Hematopoietic multipotent progenitor cell treated with erythropoietin and hydrocortisone succinate and interleukin-3 and kit ligand, for 15 days (in vitro differentiated cells): ENCODE data around the gene SLC9A6.
A peak's percentile ranks its signal among the peaks of the same experiment; 100 is the strongest.

Experiments used
- DNase-seq: peaks from one replicate; pipeline ENCODE4 v3.0.0-alpha.2; 2015; ENCODE audit warnings: low spot score

SLC9A6 gene

DNA sequence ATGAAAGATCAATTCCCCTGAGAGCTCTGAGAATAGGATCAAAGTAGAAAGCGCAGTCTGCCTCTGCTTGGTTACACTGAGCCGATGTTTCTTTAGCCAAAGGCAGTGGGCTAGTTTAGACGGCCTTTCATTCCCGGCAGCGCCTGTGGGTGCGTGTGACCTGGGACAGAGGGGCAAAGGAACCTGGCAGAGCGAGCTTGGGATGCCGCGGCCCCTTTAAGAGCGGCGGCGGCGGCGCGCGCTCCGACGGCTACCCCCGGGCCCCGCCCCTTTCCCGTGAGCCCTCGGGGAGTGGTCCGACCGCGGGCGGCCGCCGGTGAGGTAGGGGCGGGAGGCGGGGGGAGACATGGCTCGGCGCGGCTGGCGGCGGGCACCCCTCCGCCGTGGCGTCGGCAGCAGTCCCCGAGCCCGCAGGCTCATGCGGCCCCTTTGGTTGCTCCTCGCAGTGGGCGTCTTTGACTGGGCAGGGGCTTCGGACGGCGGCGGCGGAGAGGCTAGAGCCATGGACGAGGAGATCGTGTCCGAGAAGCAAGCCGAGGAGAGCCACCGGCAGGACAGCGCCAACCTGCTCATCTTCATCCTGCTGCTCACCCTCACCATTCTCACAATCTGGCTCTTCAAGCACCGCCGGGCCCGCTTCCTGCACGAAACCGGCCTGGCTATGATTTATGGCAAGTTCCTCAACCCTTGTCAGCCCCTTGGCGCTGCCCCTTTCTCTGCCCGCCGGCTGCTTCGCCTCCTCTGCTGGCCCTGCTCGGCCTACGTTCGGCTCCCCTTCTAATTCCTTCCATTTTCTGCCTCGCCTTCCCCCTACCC lies at the start of gene SLC9A6:
Gene SLC9A6 (plus strand): TSS at position 279 of the 816 bp plus-strand sequence. CDS start 224 bp downstream, at position 503.
- peak; percentile 62 for DNase-seq

DNA sequence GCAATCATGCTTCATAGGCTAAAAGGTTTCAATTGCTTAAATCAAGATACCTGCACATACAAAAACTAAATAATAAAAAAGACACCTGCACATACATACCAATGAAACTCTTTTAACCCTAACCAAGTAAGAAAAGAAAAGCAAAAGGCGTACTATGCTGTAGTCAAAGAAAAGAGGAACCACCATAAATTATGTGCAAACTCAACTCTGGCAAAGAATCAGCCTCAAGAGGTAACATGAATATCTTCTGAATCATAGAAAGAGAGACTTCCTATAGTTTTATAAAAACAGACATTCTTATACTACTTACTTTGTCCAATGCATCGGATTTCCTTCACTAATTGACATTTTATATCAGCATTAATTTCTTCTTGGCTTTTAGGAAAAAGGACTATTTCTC lies 40.7 kb upstream of the SLC9A6 start:
- no peak for DNase-seq

DNA sequence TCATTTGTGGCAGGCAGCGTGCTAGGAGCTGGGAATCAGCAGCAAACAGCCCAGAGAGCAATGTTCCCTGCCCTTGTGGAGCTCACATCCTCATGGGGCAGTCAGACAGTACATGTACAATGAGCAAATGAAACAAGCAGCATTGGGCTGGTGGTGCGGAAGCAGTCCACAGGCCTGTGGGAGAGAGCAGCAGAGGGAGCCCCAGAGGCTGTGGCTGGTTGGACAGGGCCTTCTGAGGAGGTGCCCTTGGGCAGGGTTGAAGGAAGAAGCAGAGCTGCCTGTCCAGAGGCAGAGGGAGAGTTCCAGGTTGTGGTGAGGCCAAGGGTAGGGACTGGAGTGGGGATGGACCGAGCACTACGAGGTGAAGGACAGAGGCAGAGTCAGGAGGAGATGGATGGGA lies 33.9 kb upstream of the SLC9A6 start:
- DNase-seq: no peak

DNA sequence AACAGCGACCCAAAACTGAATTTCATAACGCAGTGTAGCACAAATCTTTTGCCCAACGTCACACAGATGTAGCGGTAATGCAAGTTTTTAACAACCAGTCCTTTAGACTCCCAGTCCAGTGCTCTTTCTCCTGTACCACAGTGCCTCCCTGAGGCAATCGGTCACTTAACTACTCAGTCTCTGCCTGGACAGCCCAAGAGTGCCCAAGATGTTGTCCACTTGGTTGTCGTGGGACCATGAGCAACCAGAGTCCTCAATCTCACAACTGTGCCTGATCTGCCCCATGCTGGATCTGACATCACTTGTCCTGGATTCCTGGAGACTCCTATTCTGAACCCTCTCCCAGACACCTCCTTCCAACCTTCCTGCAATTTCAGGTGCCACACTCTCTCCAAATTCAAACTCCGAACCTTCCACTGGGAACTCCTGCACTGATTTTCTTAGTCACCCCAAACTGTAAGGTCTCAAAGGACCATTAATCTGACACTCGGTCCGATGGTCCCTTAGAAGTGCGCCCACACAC lies 12.1 kb upstream of the SLC9A6 start:
- DNase-seq: peak; percentile 45

DNA sequence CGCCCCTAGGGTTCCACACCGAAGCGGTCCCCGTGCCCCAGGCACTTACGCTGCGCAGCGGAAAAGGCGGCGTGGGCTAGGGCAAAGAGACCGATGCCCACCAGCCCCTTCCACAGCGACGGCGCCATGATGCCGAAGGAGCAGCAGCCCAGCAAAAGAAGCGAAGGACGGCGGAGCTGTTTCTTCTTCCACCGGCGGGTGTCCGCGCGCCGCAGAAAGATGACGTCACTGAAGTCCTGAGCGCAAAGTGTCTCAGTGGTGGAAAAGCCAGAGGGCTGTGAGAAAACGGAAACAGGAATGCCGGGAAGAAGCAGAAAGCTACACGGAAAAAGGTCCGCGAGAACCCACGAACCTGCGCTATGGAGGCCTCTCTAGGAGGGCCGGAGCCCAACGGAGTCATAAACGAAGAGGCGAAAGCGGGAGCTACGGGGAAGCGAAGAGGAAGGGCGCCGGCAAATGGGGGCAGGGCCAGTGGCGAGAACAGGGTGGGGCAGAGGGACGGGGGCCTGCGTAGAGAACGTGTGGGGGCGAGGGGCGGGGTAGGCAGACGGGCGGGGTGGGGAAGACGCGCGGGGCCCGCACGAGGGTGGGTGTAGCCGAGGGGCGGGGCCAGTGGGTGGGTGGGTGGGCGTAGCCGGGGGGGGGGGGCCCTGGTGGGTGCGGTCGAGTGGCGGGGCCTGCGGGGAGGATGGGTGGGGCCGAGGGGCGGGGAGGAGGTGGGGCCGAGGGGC lies 11.5 kb upstream of the SLC9A6 start, which contains the start of gene MMGT1:
Gene MMGT1 (minus strand): TSS at position 441 of the 731 bp plus-strand sequence. CDS start 313 bp downstream, at position 128.
- DNase-seq: peak; percentile 77

DNA sequence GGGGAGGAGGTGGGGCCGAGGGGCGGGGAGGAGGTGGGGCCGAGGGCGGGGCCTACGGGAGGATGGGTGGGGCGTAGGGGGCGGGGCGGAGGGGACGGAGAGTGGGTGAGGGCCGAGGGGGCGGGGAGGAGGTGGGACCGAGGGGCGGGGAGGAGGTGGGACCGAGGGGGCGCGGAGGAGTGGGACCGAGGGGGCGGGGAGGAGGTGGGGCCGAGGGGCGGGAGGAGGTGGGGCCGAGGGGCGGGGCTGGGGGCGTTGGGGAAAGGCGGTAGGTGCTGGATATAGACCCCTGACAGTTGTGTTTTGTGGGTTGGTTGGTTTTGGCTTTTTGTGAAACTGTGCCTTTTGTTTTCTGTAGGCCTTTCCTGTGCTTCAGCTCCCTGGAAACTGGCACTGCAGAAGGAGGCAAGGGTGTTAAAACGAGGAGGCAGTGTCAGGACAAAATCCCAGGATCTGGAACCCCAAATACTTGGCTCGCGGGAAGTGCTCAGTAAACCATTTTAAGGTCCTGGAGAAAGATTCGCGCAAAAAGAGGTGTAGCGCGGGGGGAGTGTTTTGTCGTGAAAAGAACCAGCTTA lies 10.9 kb upstream of the SLC9A6 start:
- peak; percentile 41 for DNase-seq

DNA sequence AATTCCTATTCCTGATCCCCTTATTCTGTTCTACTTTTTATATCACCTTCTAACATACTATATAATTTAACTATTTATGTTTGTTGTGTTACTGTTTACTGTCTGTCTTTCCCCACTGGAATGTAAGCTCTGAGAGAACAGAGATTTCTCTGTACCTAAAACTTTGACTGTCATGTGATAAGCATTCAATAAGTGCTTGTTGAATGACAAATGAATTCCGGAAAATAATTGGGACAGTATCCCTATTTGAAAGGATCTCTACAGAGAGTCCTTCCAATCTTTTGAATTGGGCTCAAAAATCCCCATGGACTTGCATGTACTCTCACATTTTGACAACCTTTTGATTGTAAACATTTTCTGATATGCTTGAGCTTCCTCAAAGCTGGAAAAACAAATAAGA lies 9.8 kb upstream of the SLC9A6 start:
- DNase-seq: no peak

DNA sequence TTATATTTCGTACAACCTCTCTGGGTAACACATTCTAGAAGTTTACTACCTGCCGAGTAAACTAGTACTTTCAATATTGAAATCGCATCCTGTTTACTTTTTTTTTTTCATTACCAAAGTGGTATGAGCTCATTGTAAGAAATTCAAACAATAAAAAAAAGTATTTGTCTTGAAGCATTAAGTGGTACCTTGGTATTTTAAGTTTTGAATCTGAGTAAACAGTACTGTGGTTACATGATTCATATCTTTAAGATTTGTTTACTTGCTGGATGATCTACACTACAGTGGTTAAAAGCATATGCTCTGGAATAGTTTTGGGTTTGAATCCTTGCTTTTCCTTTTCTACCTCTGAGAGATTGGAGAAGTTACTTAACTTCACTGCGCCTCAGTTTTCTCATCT lies 7.6 kb upstream of the SLC9A6 start:
- no peak for DNase-seq

DNA sequence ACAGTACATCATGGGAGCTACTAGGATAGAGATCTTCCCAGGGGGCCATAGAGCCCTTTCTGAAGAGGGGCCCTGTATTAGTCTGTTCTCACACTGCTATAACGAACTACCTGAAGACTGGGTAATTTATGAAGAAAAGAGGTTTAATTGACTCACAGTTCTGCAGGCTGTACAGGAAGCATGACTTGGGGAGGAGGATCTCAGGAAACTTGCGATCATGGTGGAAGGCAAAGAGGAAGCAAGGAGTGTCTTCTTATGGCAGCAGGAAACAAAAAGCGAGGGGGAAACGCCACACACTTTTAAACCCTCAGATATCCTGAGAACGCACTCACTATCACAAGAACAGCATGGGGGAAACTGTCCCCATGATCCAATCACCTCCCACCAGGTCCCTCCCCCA lies 4.2 kb upstream of the SLC9A6 start:
- no peak for DNase-seq

DNA sequence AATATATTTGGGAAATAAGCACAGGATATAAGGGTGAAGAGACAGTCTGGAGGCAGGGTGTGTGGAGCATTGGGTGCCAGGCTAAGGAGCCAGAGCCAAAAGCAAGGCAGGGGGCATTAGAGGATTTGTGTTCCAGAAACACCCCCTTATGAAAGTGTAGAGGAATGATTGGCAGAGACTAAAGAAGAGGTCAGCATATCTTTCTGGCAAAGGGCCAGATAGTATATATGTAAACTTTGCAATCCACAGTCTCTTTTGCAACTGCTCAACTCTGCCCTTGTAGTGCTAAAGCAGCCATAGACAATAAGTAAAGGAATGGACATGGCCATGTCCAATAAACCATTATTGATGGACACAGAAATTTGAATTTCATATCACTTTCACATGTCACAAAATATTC lies 3.6 kb upstream of the SLC9A6 start:
- peak; percentile 19 for DNase-seq

DNA sequence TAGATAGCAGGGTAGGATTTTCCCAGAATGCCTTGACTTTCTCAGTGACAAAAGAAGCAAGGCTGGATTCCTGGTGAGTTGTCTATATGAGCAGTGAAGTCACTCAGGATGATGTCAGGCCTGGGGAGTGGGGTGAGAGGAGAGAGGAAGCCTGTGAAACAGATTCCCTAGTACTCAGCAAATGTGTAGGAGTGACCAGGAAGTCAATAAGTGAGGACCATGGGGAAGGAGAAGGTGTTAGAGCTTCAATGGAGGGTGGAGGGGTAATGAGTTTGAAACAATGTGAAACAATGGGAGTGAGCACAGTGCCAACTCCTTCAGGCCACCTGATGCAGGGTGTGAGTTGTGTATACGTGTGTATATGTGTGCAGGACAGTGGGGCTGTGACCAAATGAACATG lies 2.4 kb upstream of the SLC9A6 start:
- no peak for DNase-seq

DNA sequence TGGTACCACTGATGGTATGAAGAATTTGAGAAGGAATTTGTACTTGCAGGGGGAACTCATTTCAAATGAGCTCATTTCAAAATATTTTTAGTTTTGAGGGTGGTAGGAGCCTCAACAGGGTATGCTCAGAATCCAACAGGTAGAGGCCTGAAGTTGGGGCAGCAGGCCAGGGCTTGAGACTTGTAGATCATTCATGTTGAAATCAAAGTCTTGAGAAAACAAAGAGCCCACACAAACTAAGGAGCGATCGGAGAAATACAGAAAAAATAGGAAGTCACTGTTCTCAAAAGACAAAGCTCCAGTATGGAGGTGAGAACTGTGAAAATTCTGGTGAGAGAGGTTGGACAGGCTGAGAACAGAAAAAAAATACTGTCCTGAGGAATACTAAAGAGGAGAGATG lies 979 bp upstream of the SLC9A6 start:
- DNase-seq: no peak

DNA sequence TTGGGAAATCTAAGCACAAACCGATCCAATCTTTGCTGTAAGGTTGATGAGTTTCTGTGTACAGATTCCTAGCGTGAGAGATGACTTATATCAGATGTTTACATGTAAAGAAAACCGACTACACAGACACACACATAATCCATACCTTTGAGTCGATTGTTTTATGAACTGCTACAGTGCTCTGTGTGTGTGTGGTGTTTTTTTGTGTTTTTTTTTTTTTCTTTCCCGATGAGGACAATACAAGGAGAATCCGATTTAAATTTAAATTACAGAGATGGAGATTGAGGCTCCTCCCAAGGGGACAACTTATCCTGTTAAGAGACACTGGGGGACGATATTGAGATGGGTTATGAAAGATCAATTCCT lies 461 bp upstream of the SLC9A6 start:
- DNase-seq: no peak

DNA sequence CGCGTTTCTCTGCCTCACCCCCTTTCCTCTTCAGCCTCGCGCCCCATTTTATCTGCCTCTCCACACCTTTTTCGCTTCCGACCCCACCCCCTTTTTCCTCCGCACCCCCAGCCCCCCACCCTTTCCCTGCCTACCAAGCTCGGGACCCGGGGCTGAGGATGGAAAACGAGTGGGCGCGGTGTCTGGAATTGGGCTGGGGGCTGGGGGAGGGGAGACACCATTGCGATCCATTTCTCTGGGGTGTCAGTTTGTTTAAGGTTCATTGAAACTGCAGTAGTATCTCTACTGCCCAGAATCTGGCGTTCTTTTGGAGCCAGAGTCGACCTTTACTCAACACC lies 707 bp downstream of the SLC9A6 start:
- no peak for DNase-seq

DNA sequence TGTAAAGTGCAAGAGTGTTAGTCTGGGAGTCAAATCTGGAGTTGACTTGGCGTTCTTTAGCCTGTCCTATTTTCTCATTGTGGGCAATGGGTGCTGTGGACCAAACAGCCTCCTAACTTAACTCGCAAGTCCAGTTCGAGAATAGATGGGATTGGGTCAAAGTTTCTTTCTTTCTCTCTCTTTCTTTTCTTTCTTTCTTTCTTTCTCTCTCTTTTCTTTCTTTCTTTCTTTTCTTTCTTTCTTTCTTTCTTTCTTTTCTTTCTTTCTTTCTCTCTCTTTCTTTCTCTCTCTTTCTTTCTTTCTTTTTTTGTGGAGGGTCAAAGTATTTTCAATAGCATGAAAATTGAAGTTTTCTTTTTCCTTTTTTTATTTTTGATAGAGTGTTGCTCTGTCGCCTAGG lies 3.0 kb downstream of the SLC9A6 start:
- no peak for DNase-seq

DNA sequence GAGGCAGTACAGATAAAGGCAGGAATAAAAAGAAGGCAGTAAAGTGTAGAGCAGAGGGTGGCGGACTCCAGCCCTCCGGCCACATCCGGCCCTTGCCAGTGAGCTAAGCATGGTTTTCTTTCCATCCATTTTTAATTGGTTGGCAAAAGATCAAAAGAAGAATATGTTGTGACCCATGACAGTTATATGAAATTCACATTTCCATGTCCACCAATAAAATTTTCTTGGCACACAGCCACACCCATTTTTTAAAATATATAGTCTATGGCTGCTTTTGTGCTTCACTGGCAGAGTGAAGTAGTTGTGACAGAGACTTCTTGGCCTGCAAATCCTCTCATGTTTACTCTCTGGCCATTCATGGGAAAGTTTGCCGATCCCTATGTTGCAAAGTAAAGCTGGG lies 29.8 kb downstream of the SLC9A6 start:
- no peak for DNase-seq

DNA sequence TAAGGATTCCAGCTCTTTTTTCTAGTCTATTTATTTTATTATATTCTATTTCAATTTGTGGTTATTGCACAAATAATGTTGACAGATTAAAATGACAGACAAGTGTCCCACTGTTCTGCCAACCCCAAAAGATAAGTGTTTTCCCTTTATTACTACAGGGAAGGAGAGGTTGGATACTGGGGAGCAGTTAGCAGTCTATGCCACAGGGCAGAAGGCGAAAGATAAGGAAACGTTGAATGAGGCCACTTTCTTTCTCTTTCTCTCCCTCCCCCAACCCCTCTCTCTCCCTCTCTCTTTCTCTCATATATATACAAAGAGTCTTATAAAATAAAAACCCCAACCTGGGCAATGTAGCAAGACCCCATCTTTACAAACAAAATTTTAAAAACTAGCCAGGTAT lies 31.6 kb downstream of the SLC9A6 start:
- DNase-seq: peak; percentile 18

DNA sequence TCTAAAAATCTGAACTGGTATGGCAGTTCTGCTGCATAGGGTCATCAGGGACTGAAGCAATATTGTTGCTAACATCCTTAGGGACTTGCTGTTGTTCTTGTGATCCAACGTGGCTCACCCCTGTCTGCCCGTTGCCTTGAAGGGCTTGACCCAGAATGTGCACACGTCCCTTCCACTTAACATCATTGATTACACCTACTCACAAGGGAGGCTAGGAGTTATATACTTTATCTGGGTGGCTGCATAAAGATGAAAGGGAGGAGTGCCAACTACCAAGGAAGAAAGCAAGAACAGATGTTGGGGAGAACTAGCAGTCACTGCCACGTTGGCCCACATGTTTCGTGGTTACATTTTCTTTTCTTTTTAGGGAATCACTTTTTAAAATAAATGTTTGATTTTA lies 34.0 kb downstream of the SLC9A6 start:
- peak; percentile 59 for DNase-seq

DNA sequence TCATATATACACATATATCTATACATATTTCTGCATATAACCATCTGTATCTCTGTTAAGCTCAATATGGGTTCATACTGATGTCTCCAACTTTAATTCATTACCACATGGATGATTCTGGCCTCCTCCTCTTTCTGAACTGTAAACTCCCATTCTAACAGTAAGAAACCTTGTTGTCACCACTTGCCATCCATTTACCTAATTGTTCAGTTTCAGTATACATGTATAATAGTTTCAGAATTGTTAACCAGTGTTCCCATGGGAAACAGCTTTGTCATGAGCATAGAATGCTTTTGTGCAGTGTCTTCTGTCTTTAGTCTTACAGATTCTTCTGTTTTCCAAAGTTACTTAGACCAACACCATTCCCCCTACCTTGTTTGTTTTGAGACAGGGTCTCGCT lies 35.9 kb downstream of the SLC9A6 start:
- no peak for DNase-seq

DNA sequence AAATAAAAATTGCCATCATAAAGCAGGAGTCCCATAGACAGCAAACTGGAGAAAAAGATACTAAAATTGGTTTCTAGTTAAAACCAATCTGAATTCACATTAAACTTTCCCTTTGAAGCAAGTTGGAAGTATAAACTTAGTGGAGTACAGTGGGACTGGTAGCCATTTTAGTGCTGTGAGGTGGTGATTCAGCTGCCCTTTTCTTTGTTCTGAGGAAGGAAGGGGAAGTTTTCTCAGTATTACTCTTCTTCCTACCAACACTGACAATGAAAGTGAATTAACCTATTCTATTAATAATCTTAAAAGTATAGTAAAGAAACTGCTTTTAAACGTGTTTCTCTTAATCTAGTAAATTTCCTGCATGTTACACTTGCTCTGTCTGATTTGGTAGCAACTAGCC lies 36.7 kb downstream of the SLC9A6 start:
- DNase-seq: no peak

DNA sequence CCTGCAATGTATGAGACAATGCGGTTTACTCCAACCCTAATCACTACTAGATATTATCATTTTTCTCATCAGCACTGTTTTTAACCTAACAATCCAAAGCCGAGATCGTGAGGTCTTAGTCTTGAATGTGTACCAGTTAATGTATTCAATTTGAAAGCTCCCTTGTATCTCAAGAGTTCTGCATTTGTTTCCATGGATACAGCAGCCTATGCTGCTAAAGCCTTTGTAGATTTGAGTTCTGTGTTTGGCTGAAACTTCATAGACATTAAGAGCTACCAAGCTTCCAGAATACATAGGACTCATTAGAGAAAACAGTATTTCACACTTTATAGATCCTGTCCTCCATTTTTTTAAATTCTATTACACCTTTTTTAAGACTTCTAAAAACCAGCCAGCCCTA lies 39.9 kb downstream of the SLC9A6 start:
- no peak for DNase-seq

DNA sequence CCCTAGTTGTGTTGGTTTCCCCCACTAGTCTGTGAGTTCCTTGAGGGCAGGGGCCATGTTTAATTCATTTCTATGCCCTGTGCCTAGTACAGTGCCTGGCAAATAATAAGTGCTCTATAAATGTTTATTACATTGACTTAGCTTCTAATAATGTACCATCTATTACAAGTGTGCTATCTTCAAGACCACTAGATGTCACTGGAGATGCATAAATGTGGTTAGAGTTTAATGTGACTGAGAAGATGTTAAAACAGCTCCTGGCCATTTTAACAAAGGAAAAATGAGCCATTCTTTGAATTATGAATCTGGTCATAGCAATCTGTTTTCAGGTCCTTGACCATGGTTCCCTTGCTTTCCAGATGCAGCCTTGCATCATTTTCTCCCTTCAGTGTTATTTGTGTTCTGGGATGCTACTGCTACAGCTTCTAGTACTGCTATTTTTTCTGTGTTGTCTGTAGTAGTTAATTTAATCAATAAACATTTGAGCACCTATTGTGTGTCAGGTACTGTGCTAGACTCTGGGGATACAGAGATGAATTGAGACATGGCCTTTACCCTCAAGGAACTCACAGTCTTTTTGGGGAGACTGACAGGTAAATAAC lies 43.2 kb downstream of the SLC9A6 start:
- peak; percentile 44 for DNase-seq

DNA sequence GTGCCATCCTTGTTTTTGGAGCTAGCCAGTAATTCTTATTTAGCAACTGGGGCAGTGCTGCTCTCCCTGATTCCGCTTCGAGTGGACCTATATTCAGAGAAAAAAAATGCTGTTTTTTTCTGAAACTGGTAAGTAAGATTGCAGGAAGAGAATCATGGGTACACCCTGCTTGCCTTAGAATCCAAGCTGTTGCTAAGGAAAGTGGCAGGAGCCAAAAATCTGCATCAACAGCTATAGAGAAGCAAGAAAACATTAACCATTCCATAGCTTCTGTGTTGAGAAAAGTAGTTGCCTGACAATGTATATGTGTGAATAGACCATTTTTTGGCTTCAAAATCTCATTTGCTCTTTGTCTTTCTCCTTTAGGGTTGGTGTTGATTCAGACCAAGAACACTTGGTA lies 44.5 kb downstream of the SLC9A6 start:
- no peak for DNase-seq
